Naive thymus-derived CD4-positive, alpha-beta T cell (primary cell): ENCODE measurements around the gene BDNF. TPM values are rescaled to one million over a fixed set of nuclear protein-coding genes. Genes with fewer than 3 reads are reported as not detected.

Experiments
- ATAC-seq: fragments of 150-1000 bp; cut with Tn5 transposase; 2 replicates; pipeline ENCODE4 v1.10.0; 2021; ENCODE audit warnings: mild to moderate bottlenecking, moderate library complexity
- CTCF ChIA-PET: fragments of 350-600 bp; sonication (Branson Sonifier 250); formaldehyde crosslinking; loops from one replicate; lab custom pipeline; 2021; ENCODE audit warnings: antibody characterized with exemption; lab: Charles Lee
- POLR2A ChIA-PET: fragments of 350-600 bp; sonication (Branson Sonifier 250); formaldehyde crosslinking; loops from one replicate; lab custom pipeline; 2021; ENCODE audit warnings: antibody characterized with exemption, inconsistent platforms; lab: Charles Lee
- DNase-seq, 9 donors: peaks; one replicate each; pipeline versions ENCODE4 v3.0.0 to v3.0.0-alpha.2; 2020 to 2022; ENCODE audit warnings: mixed read lengths in 1 of 9
- H3K27ac ChIP-seq: one replicate; pipeline ENCODE4 v1.7.0; 2013; ENCODE audit warnings: mild to moderate bottlenecking, low read depth, low read length, moderate library complexity
- H3K27me3 ChIP-seq, 2 donors: one replicate each; pipeline ENCODE4 v1.7.0; 2013; ENCODE audit warnings: low read length in 2 of 2, mild to moderate bottlenecking in 2 of 2, moderate library complexity in 2 of 2; ENCODE audit not compliant: control insufficient read depth in 2 of 2, insufficient read depth in 2 of 2
- H3K36me3 ChIP-seq, 3 experiments: 1 replicate in 2 of 3; 2 replicates in 1 of 3; pipeline ENCODE4 v1.7.0; 2013; ENCODE audit warnings: low read length in 3 of 3, mild to moderate bottlenecking in 3 of 3, moderate library complexity in 1 of 3; ENCODE audit not compliant: insufficient read depth in 3 of 3, control insufficient read depth in 2 of 3
- H3K4me1 ChIP-seq, 2 donors: one replicate each; pipeline ENCODE4 v1.7.0; 2013; ENCODE audit warnings: low read length in 2 of 2, mild to moderate bottlenecking in 2 of 2, moderate library complexity in 1 of 2; ENCODE audit not compliant: control insufficient read depth in 2 of 2, insufficient read depth in 2 of 2
- H3K4me3 ChIP-seq: 2 replicates; pipeline ENCODE4 v1.7.0; 2013; ENCODE audit warnings: mild to moderate bottlenecking, low read length
- H3K9me3 ChIP-seq, 3 experiments: 1 replicate in 2 of 3; 2 replicates in 1 of 3; pipeline ENCODE4 v1.7.0; 2013; ENCODE audit warnings: low read length in 3 of 3; ENCODE audit not compliant: control insufficient read depth in 2 of 3
- H3K27ac Mint-ChIP-seq, 9 donors: one replicate each; pipeline ENCODE4 v1.8.0; 2020 to 2022; ENCODE audit warnings: mixed read lengths in 9 of 9, mild to moderate bottlenecking in 8 of 9, moderate library complexity in 5 of 9, inconsistent platforms in 2 of 9
- H3K27me3 Mint-ChIP-seq, 5 donors: one replicate each; pipeline ENCODE4 v1.8.0; 2021 to 2022; ENCODE audit warnings: mixed read lengths in 5 of 5, mild to moderate bottlenecking in 1 of 5
- H3K36me3 Mint-ChIP-seq, 5 donors: one replicate each; pipeline ENCODE4 v1.8.0; 2020 to 2022; ENCODE audit warnings: mixed read lengths in 5 of 5, mild to moderate bottlenecking in 3 of 5, inconsistent platforms in 1 of 5
- H3K4me1 Mint-ChIP-seq, 7 donors: one replicate each; pipeline ENCODE4 v1.8.0; 2020 to 2022; ENCODE audit warnings: mixed read lengths in 7 of 7, mild to moderate bottlenecking in 3 of 7, inconsistent platforms in 1 of 7
- H3K4me3 Mint-ChIP-seq, 10 donors: one replicate each; pipeline ENCODE4 v1.8.0; 2020 to 2022; ENCODE audit warnings: mild to moderate bottlenecking in 10 of 10, mixed read lengths in 10 of 10, moderate library complexity in 6 of 10, inconsistent platforms in 2 of 10
- H3K9me3 Mint-ChIP-seq, 11 donors: one replicate each; pipeline ENCODE4 v1.8.0; 2020 to 2022; ENCODE audit warnings: mixed read lengths in 11 of 11, mild to moderate bottlenecking in 4 of 11, inconsistent platforms in 1 of 11, moderate library complexity in 1 of 11
- intact Hi-C, 2 donors: fragments of 100-400 bp; cut with micrococcal nuclease; formaldehyde crosslinking; loops; one replicate each; pipeline ENCODE4 v1.15.1; 2023
- polyA plus RNA-seq, 2 donors: library from polyadenylated mRNA; unstranded; fragments of 300-500 nt; fragmentation: Illumina TruSeq; gene quantifications; one replicate each; pipeline ENCODE4 v1.2.3, GENCODE V29; 2021
- total RNA-seq, 6 experiments: library from RNA in 5 of 6; stranded (reverse) in 5 of 6; gene quantifications; 1 replicate in 5 of 6; 2 replicates in 1 of 6; pipeline ENCODE4 v1.2.3 and lab custom pipeline; 2021 to 2026

Gene BDNF
- total and polyA plus RNA-seq, 7 experiments from 2014 or later: not detected

- DNase-seq (no peak), ATAC-seq (no peak)
- CTCF ChIA-PET: no interaction called here
- H3K4me3 Mint-ChIP-seq: no peak overlapping the region
- Histone ChIP-seq H3K4me1 (no peaks in the 10 kb centered on the region), H3K4me3 (no peak overlapping the region), H3K27me3 (peaks cover 0 to 5% of the 10 kb centered on the region in 2 donors), H3K9me3 (no peaks in the 10 kb centered on the region), H3K27ac (no peak overlapping the region), H3K36me3 (no peaks in the 10 kb centered on the region)
- H3K9me3 Mint-ChIP-seq: peaks cover 0 to 3% (median 0%) of the 10 kb centered on the region in 11 donors
- H3K27me3 Mint-ChIP-seq: peaks cover 6 to 54% (median 32%) of the 10 kb centered on the region in 5 donors
- intact Hi-C loops: no loop called here
- no peaks in the 10 kb centered on the region for H3K4me1 Mint-ChIP-seq
- H3K27ac Mint-ChIP-seq: no peak overlapping the region
- H3K36me3 Mint-ChIP-seq: no peaks in the 10 kb centered on the region
- POLR2A ChIA-PET: no interaction called here
Measured at GRCh38 chr11:27711725-27712124, 11.5 kb upstream of the BDNF start.

DNA sequence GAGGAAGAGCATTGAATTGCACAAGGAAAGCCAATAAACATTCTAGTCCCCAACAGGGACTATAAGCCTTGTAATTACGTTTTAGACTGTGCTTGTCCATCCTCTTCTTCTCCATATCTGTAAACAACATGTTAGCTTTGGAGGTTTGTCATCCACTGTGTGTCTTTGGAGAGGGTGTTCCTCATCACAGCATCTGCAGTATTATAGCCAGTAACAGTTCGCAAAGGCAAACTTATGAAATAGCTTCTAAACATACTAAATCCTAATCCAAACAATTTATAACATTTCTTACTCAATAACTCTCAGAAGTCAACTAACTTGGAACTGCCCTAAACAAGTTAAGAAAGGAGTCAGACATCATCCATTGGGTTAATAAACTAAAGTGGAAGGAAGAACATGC, 10.3 kb upstream of the BDNF start:
- ChIA-PET POLR2A (no interaction called here), CTCF (no interaction called here)
- peaks cover 7 to 60% (median 31%) of the 10 kb centered on the region in 5 donors for H3K27me3 Mint-ChIP-seq
- peaks cover 0 to 2% (median 0%) of the 10 kb centered on the region in 11 donors for H3K9me3 Mint-ChIP-seq
- Histone ChIP-seq H3K4me1 (no peaks in the 10 kb centered on the region), H3K9me3 (no peaks in the 10 kb centered on the region), H3K27me3 (peaks cover 0 to 5% of the 10 kb centered on the region in 2 donors), H3K36me3 (no peaks in the 10 kb centered on the region), H3K4me3 (no peak overlapping the region), H3K27ac (no peak overlapping the region)
- ATAC-seq (no peak), DNase-seq (no peak)
- no peak overlapping the region for H3K27ac Mint-ChIP-seq
- no peak overlapping the region for H3K4me3 Mint-ChIP-seq
- intact Hi-C loops: no loop called here
- no peaks in the 10 kb centered on the region for H3K36me3 Mint-ChIP-seq
- H3K4me1 Mint-ChIP-seq: no peaks in the 10 kb centered on the region

DNA sequence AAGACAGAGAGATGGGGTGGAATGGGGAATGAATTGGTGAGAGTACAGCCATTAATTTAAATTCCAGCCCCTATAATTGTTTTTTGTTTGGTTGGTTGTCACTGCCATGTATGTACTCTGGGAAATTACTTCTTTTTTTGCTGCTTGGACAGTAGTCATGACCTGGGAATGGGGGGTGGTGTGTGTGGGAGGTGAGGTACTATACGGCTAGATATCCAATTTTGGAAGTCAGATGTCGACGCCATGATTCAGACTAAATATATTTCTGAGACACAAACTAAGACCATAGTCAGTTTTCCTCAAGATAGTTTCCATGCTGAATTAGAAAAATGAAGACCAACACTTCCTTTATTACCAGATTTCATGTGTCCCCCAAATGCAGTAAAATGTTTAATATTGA, 7.4 kb upstream of the BDNF start:
- H3K27me3 Mint-ChIP-seq: peaks cover 21 to 63% (median 39%) of the 10 kb centered on the region in 5 donors
- no peaks in the 10 kb centered on the region for H3K4me1 Mint-ChIP-seq
- H3K9me3 Mint-ChIP-seq: peaks cover 0 to 2% (median 0%) of the 10 kb centered on the region in 11 donors
- H3K27ac ChIP-seq: no peak overlapping the region
- ChIA-PET POLR2A (no interaction called here), CTCF (no interaction called here)
- H3K36me3 ChIP-seq: no peaks in the 10 kb centered on the region
- no peak for ATAC-seq
- H3K4me1 ChIP-seq: no peaks in the 10 kb centered on the region
- DNase-seq: no peak
- H3K36me3 Mint-ChIP-seq: no peaks in the 10 kb centered on the region
- H3K27me3 ChIP-seq: no peaks in the 10 kb centered on the region
- intact Hi-C loops: no loop called here
- H3K9me3 ChIP-seq: no peaks in the 10 kb centered on the region
- no peak overlapping the region for H3K27ac Mint-ChIP-seq
- no peak overlapping the region for H3K4me3 Mint-ChIP-seq
- no peak overlapping the region for H3K4me3 ChIP-seq

DNA sequence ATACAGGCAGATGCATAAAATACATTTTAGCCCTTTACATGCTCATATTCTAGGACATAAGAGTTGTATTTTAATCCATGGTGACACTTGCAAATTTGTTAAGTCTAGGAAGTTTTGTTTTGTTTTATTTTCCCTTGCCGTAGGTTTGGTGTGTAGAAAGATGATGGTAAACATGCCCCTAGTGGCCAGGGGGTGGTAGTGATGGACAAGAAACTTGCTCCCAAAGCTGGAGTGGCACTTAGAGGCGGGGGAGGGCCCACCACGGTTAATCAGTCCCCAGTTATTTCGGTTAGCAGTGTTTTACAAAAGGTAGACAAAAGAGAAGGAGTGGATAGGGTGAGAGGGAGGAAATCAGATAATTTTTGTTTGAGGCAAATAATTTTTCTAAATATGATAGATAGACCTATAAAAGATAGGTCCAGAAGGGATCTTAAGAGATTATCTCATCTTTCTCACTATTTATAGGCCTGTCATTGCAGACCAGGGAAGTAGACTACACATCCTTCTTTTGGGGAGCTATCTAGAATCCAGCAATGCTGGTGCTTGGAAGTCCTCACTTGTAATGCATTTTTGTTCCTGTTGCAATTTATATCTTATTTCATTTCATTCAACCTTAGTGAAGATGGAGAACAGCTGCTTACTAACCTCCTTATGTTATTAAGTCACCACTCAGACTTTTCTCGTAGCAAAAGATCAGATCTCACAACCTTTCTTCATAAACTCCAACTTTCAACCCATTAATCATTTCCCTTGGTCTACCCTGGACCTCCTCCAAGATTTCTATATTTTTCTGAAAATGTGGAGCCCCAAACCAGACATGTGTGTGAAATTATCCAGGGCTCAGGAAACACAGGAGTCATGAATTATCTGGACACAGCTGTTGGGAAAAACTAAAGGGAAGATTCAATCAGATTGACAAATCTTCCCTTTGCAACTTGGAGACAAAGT, 5.9 kb upstream of the BDNF start:
- no peak for ATAC-seq
- H3K9me3 ChIP-seq: no peaks in the 10 kb centered on the region
- ChIA-PET POLR2A (no interaction called here), CTCF (no interaction called here)
- no peaks in the 10 kb centered on the region for H3K4me1 ChIP-seq
- H3K36me3 Mint-ChIP-seq: no peaks in the 10 kb centered on the region
- H3K36me3 ChIP-seq: no peaks in the 10 kb centered on the region
- DNase-seq: no peak
- H3K4me3 Mint-ChIP-seq: no peak overlapping the region
- H3K9me3 Mint-ChIP-seq: peaks cover 0 to 2% (median 0%) of the 10 kb centered on the region in 11 donors
- H3K27me3 ChIP-seq: no peaks in the 10 kb centered on the region
- peaks cover 2 to 9% (median 7%) of the 10 kb centered on the region in 7 donors for H3K4me1 Mint-ChIP-seq
- H3K27ac Mint-ChIP-seq: no peak overlapping the region
- intact Hi-C loops: no loop called here
- peaks cover 33 to 72% (median 48%) of the 10 kb centered on the region in 5 donors for H3K27me3 Mint-ChIP-seq
- no peak overlapping the region for H3K27ac ChIP-seq
- H3K4me3 ChIP-seq: no peak overlapping the region

DNA sequence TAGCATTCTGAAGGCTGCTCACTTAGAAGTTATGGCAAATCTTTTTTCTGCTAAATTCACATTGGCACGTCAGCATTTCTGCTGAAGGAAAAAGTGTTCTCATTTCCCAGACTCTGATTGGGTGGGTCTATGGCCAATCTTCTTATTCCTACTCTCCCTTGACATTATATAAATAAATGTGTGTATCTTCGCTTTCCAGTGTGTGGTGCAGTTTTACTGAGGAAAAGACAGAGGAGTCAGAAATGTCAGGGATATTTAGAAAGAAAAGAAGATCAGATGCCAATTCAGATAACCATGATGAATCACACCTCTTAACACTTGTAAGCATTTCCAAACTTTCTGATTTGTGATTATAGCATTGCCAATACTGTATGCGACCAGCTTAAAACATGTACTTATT, 3.2 kb upstream of the BDNF start:
- no peak for ATAC-seq
- Histone ChIP-seq H3K4me1 (peaks cover 0 to 10% of the 10 kb centered on the region in 2 donors), H3K36me3 (no peaks in the 10 kb centered on the region), H3K27ac (no peak overlapping the region), H3K27me3 (peaks cover 0 to 8% of the 10 kb centered on the region in 2 donors), H3K4me3 (no peak overlapping the region), H3K9me3 (no peaks in the 10 kb centered on the region)
- Mint-ChIP-seq H3K27ac (no peak overlapping the region), H3K36me3 (no peaks in the 10 kb centered on the region), H3K4me3 (no peak overlapping the region), H3K27me3 (peaks cover 47 to 77% (median 61%) of the 10 kb centered on the region in 5 donors), H3K9me3 (peaks cover 0 to 7% (median 0%) of the 10 kb centered on the region in 11 donors), H3K4me1 (peaks cover 12 to 29% (median 22%) of the 10 kb centered on the region in 7 donors)
- no peak for DNase-seq
- ChIA-PET POLR2A (no interaction called here), CTCF (no interaction called here)
- intact Hi-C loops: no loop called here

- peaks cover 0 to 9% of the 10 kb centered on the region in 2 donors for H3K27me3 ChIP-seq
- CTCF ChIA-PET: no interaction called here
- intact Hi-C loops: no loop called here
- peaks cover 0 to 13% of the 10 kb centered on the region in 2 donors for H3K4me1 ChIP-seq
- no peak overlapping the region for H3K27ac Mint-ChIP-seq
- peaks cover 12 to 32% (median 25%) of the 10 kb centered on the region in 7 donors for H3K4me1 Mint-ChIP-seq
- H3K4me3 ChIP-seq: no peak overlapping the region
- peaks cover 0 to 5% (median 0%) of the 10 kb centered on the region in 11 donors for H3K9me3 Mint-ChIP-seq
- H3K4me3 Mint-ChIP-seq: no peak overlapping the region
- H3K36me3 ChIP-seq: no peaks in the 10 kb centered on the region
- ATAC-seq: no peak
- no peak for DNase-seq
- H3K27me3 Mint-ChIP-seq: peaks cover 51 to 78% (median 65%) of the 10 kb centered on the region in 5 donors
- H3K36me3 Mint-ChIP-seq: no peaks in the 10 kb centered on the region
- H3K27ac ChIP-seq: no peak overlapping the region
- POLR2A ChIA-PET: no interaction called here
- H3K9me3 ChIP-seq: no peaks in the 10 kb centered on the region
Measured at GRCh38 chr11:27702811-27703210, 2.6 kb upstream of the BDNF start.
